Upper lobe of left lung (tissue), 6 donors: ENCODE data around the gene SYNJ1. TPM values are rescaled to one million over a fixed set of nuclear protein-coding genes. Genes with fewer than 3 reads are reported as not detected.
"Not testable (repeated sequence)": the region's sequence is repeated elsewhere in the genome, so short reads cannot be mapped to it uniquely, and the experiment has no call there.

Experiments used
- ATAC-seq, 2 donors: fragments of 200-7000 bp; cut with Tn5 transposase; one replicate each; pipeline ENCODE4 v1.9.1; 2022; ENCODE audit warnings: mild to moderate bottlenecking in 2 of 2, moderate library complexity in 2 of 2; ENCODE audit not compliant: low FRiP score in 2 of 2
- DNase-seq, 2 donors: peaks; one replicate each; pipeline ENCODE4 v3.0.0-alpha.2; 2019 to 2020
- H3K27ac ChIP-seq, 4 donors: fragments of 200-600 bp; sonication (generic); one replicate each; pipeline ENCODE4 v1.5.1; 2016 to 2019
- H3K27me3 ChIP-seq, 4 donors: fragments of 200-600 bp; sonication (generic); one replicate each; pipeline ENCODE4 v1.5.1; 2017 to 2019
- H3K36me3 ChIP-seq, 4 donors: fragments of 200-600 bp; sonication (generic); one replicate each; pipeline ENCODE4 v1.5.1; 2016 to 2019
- H3K4me1 ChIP-seq, 4 donors: fragments of 200-600 bp; sonication (generic); one replicate each; pipeline ENCODE4 v1.5.1; 2018 to 2019
- H3K4me3 ChIP-seq, 4 donors: fragments of 200-600 bp; sonication (generic); one replicate each; pipeline ENCODE4 v1.5.1; 2017 to 2019; ENCODE audit warnings: mild to moderate bottlenecking in 2 of 4, moderate library complexity in 1 of 4
- H3K9me3 ChIP-seq, 4 donors: fragments of 200-600 bp; sonication (generic); one replicate each; pipeline ENCODE4 v1.5.1; 2018 to 2019
- CTCF ChIP-seq, 6 experiments: fragments of 450-650 bp in 4 of 6; fragments of 200-600 bp in 2 of 6; sonication (generic) in 2 of 6; IDR thresholded peaks; one replicate each; pipeline ENCODE4 v1.5.1; 2016 to 2019; ENCODE audit warnings: antibody characterized with exemption in 6 of 6
- EP300 ChIP-seq, 4 donors: sonication (generic); formaldehyde crosslinking; IDR thresholded peaks; one replicate each; pipeline ENCODE4 v1.5.1; 2017; ENCODE audit warnings: antibody characterized with exemption in 4 of 4, control low read depth in 2 of 4
- POLR2A ChIP-seq, 4 donors: fragments of 450-650 bp; IDR thresholded peaks; one replicate each; pipeline ENCODE4 v1.5.1; 2016 to 2017; ENCODE audit warnings: antibody characterized with exemption in 4 of 4, mild to moderate bottlenecking in 2 of 4
- POLR2AphosphoS5 ChIP-seq, 2 donors: sonication (generic); formaldehyde crosslinking; IDR thresholded peaks; one replicate each; pipeline ENCODE4 v1.5.1; 2017; ENCODE audit warnings: antibody characterized with exemption in 2 of 2
- WGBS, 2 donors: methylation state at CpG; one replicate each; pipeline ENCODE4 v1.1.5; 2017 to 2018; 5-methylcytosine and 5-hydroxymethylcytosine counted together
- total RNA-seq, 6 donors: library from RNA; depleted of rRNA in 4 of 6; stranded (reverse); fragments of >200 nt in 4 of 6; gene quantifications; one replicate each; pipeline versions ENCODE4 v1.1.0 to v1.2.1, GENCODE V29; 2016 to 2021
- donor health status: DM: no; HTN: no; CAD: no; lungs with moderate emphysema.
- donor health status: DM: no; HTN: yes; CAD: no; lungs with severe emphysema.

SYNJ1 gene
- total RNA-seq: 10 to 100 TPM; 11.1 to 24.4 (median 16.7) TPM

- Histone ChIP-seq H3K4me1 (peaks cover 11 to 18% (median 16%) of the 10 kb centered on the region in 4 donors), H3K27me3 (no peaks in the 10 kb centered on the region), H3K4me3 (peak within 1 kb of the TSS; percentile 71 to 90 (median 86)), H3K36me3 (peaks cover 0 to 4% (median 0%) of the 10 kb centered on the region in 4 donors), H3K27ac (peak within 1 kb of the TSS; percentile 95 to 97 (median 96)), H3K9me3 (no peaks in the 10 kb centered on the region)
- 0 to 1% methylated on average over 29 to 41 of the region's 79 CpGs for WGBS, 2 donors
- ATAC-seq: peak; percentile 98 to 99
- peak; percentile 97 to 99 for DNase-seq
- peak; percentile 34 to 94 (median 82) for TF ChIP-seq POLR2A (IDR thresholded peaks at IDR 0.05)
- peak; percentile 87 to 90 for TF ChIP-seq POLR2AphosphoS5 (IDR thresholded peaks at IDR 0.05)
- peak in 1 of 4 donors; percentile 64 for TF ChIP-seq EP300 (IDR thresholded peaks at IDR 0.05)
- peak in 1 of 6 experiments; percentile 4 for TF ChIP-seq CTCF (IDR thresholded peaks at IDR 0.05)
These were observed at the start of gene SYNJ1 for GRCh38 chr21:32727687-32728455. Gene SYNJ1 (minus strand): TSS chr21:32728013. CDS start chr21:32726895, 1,118 bp downstream.

- 88 to 100% methylated on average over 1 of the region's 1 CpG for WGBS, 2 donors
- ATAC-seq: no peak
- H3K4me3 ChIP-seq: no peak overlapping the region
These were observed 49.5 kb upstream of the SYNJ1 start for GRCh38 chr21:32777269-32777668.

GRCh38 chr21:32776743-32777142 lies 48.9 kb upstream of the SYNJ1 start:
- Histone ChIP-seq H3K4me1 (peaks cover 4 to 7% (median 6%) of the 10 kb centered on the region in 4 donors), H3K4me3 (no peak overlapping the region), H3K9me3 (peaks cover 0 to under 1% (median 0%) of the 10 kb centered on the region in 4 donors), H3K27ac (no peak overlapping the region), H3K27me3 (peaks cover 0 to 2% (median 0%) of the 10 kb centered on the region in 4 donors), H3K36me3 (no peaks in the 10 kb centered on the region)
- WGBS, 2 donors: 88 to 94% methylated on average over 6 of the region's 6 CpGs
- ATAC-seq (no peak), DNase-seq (no peak)
- TF ChIP-seq EP300 (IDR thresholded peaks at IDR 0.05) (no peak), POLR2AphosphoS5 (IDR thresholded peaks at IDR 0.05) (no peak), POLR2A (IDR thresholded peaks at IDR 0.05) (no peak), CTCF (IDR thresholded peaks at IDR 0.05) (no peak)

More at GRCh38 chr21:32777269-32777668, 49.5 kb upstream of the SYNJ1 start:
- no peak for DNase-seq
- Histone ChIP-seq H3K9me3 (no peaks in the 10 kb centered on the region), H3K27ac (no peak overlapping the region), H3K36me3 (no peaks in the 10 kb centered on the region), H3K27me3 (no peaks in the 10 kb centered on the region), H3K4me1 (peaks cover 4 to 7% (median 6%) of the 10 kb centered on the region in 4 donors)
- TF ChIP-seq POLR2A (IDR thresholded peaks at IDR 0.05) (no peak), EP300 (IDR thresholded peaks at IDR 0.05) (no peak), CTCF (IDR thresholded peaks at IDR 0.05) (no peak), POLR2AphosphoS5 (IDR thresholded peaks at IDR 0.05) (no peak)

- not testable (repeated sequence) for H3K27me3 ChIP-seq, DNase-seq, ATAC-seq, H3K36me3 ChIP-seq, H3K9me3 ChIP-seq
- Histone ChIP-seq H3K4me3 (peak overlapping the region in 3 of 4 donors; percentile 85 to 96 (median 93)), H3K27ac (peak overlapping the region in 2 of 4 donors; percentile 95 to 98), H3K4me1 (peaks cover 18 to 33% (median 28%) of the 10 kb centered on the region in 4 donors)
- WGBS, 2 donors: 88 to 90% methylated on average over 11 of the region's 11 CpGs
These were observed 45.2 kb upstream of the SYNJ1 start for GRCh38 chr21:32773048-32773344.

- peaks cover 0 to 6% (median 0%) of the 10 kb centered on the region in 4 donors for H3K27me3 ChIP-seq
- peak; percentile 31 to 57 for ATAC-seq
These were observed 44.7 kb upstream of the SYNJ1 start for GRCh38 chr21:32772281-32773047.

More at GRCh38 chr21:32772281-32773047, 44.7 kb upstream of the SYNJ1 start:
- Histone ChIP-seq H3K4me1 (peaks cover 18 to 33% (median 28%) of the 10 kb centered on the region in 4 donors), H3K27ac (peak overlapping the region; percentile 85 to 98 (median 94)), H3K36me3 (peaks cover 0 to 6% (median under 1%) of the 10 kb centered on the region in 4 donors), H3K9me3 (peaks cover 0 to 5% (median 0%) of the 10 kb centered on the region in 4 donors), H3K4me3 (peak overlapping the region; percentile 32 to 96 (median 89))
- DNase-seq: peak in 1 of 2 donors; percentile 48
- WGBS, 2 donors: 14 to 27% methylated on average over 13 of the region's 13 CpGs
- no peak for TF ChIP-seq EP300 (IDR thresholded peaks at IDR 0.05)
- no peak for TF ChIP-seq POLR2AphosphoS5 (IDR thresholded peaks at IDR 0.05)
- TF ChIP-seq CTCF (IDR thresholded peaks at IDR 0.05): no peak
- TF ChIP-seq POLR2A (IDR thresholded peaks at IDR 0.05): no peak
